HepG2 (cell line): ENCODE data around the gene TBC1D5. TPM values are rescaled to one million over a fixed set of nuclear protein-coding genes. Genes with fewer than 3 reads are reported as not detected.

Experiments used
- GATA4 ChIP-seq: sonication (generic); IDR thresholded peaks from 2 replicates; pipeline ENCODE4 v1.6.1; 2016; ENCODE audit warnings: antibody characterized with exemption, low read depth, borderline replicate concordance
- GTF3A ChIP-seq: sonication (generic); formaldehyde crosslinking; conservative IDR thresholded peaks from 2 replicates; pipeline ENCODE4 v1.4.0; 2020; ENCODE audit warnings: mild to moderate bottlenecking, missing genetic modification reagents
- HOXA3 ChIP-seq: sonication (generic); formaldehyde crosslinking; IDR thresholded peaks from 2 replicates; pipeline ENCODE4 v1.5.0; 2020; ENCODE audit warnings: missing genetic modification reagents
- HOXA5 ChIP-seq: sonication (generic); formaldehyde crosslinking; IDR thresholded peaks from 2 replicates; pipeline ENCODE4 v1.4.0; 2020; ENCODE audit warnings: missing genetic modification reagents
- KAT8 ChIP-seq: IDR thresholded peaks from 2 replicates; pipeline ENCODE4 v1.6.1; 2016; ENCODE audit warnings: missing genetic modification reagents, missing compliant biosample characterization
- MIER2 ChIP-seq: IDR thresholded peaks from 2 replicates; pipeline ENCODE4 v1.6.1; 2016; ENCODE audit warnings: missing biosample characterization, missing genetic modification reagents
- MIXL1 ChIP-seq: IDR thresholded peaks from 2 replicates; pipeline ENCODE4 v1.6.1; 2016
- MXI1 ChIP-seq: IDR thresholded peaks from 3 replicates; pipeline ENCODE4 v1.6.1; 2012; ENCODE audit warnings: low read depth, low read length, inconsistent platforms, borderline replicate concordance
- POLR2AphosphoS5 ChIP-seq: IDR thresholded peaks from 2 replicates; pipeline ENCODE4 v1.6.1; 2012; ENCODE audit warnings: low read depth, low read length
- THYN1 ChIP-seq: sonication (generic); formaldehyde crosslinking; IDR thresholded peaks from 2 replicates; pipeline ENCODE4 v1.8.1; 2023; ENCODE audit warnings: low read depth, mild to moderate bottlenecking, moderate library complexity, missing genetic modification reagents, borderline replicate concordance
- TP53 ChIP-seq: sonication (generic); formaldehyde crosslinking; conservative IDR thresholded peaks from 2 replicates; pipeline ENCODE4 v1.4.0; 2020; ENCODE audit warnings: missing genetic modification reagents
- WIZ ChIP-seq: sonication (generic); formaldehyde crosslinking; IDR thresholded peaks from 2 replicates; pipeline ENCODE4 v1.5.1; 2020; ENCODE audit warnings: mild to moderate bottlenecking, missing genetic modification reagents
- ZFY ChIP-seq: sonication (generic); formaldehyde crosslinking; IDR thresholded peaks from 2 replicates; pipeline ENCODE4 v1.4.0; 2020; ENCODE audit warnings: missing genetic modification reagents
- ZNF598 ChIP-seq: sonication (generic); formaldehyde crosslinking; IDR thresholded peaks from 2 replicates; pipeline ENCODE4 v1.5.1; 2020; ENCODE audit warnings: mild to moderate bottlenecking, missing genetic modification reagents, borderline replicate concordance
- ZNF749 ChIP-seq: sonication (generic); formaldehyde crosslinking; IDR thresholded peaks from 2 replicates; pipeline ENCODE4 v1.8.0; 2022; ENCODE audit warnings: mild to moderate bottlenecking, missing genetic modification reagents, moderate library complexity, borderline replicate concordance
- polyA plus RNA-seq, 8 experiments: library from polyadenylated mRNA; depleted of rRNA in 3 of 8; stranded (reverse) in 7 of 8; unstranded in 1 of 8; fragments of >200 nt; fragmentation: Illumina TruSeq in 4 of 8; extraction: Trizol in 4 of 8; gene quantifications; 2 replicates each; pipeline versions ENCODE4 v1.2.1 to v1.2.3, GENCODE V29; 2011 to 2016; ENCODE audit warnings: low read depth in 4 of 8, missing spikeins in 1 of 8, mixed read lengths in 1 of 8; ENCODE audit not compliant: insufficient read depth in 1 of 8
- total RNA-seq, 5 experiments: library from RNA; depleted of rRNA; stranded (reverse); fragments of >200 nt; fragmentation: Illumina TruSeq; extraction: Trizol; gene quantifications; 2 replicates each; pipeline ENCODE4 v1.2.3, GENCODE V29; 2016; ENCODE audit warnings: low read depth in 1 of 5
- TF ChIP-seq, protein P1 (sequence below): fragments of 450-650 bp; IDR thresholded peaks from 2 replicates; pipeline ENCODE4 v1.6.1; 2017; ENCODE audit warnings: mild to moderate bottlenecking
- TF ChIP-seq, protein P2 (sequence below): sonication (generic); formaldehyde crosslinking; IDR thresholded peaks from 2 replicates; pipeline ENCODE4 v1.8.1; 2023; ENCODE audit warnings: mild to moderate bottlenecking, missing genetic modification reagents, borderline replicate concordance
- TF ChIP-seq, protein P3 (sequence below): sonication (generic); formaldehyde crosslinking; IDR thresholded peaks from 2 replicates; pipeline ENCODE4 v1.5.1; 2020; ENCODE audit warnings: mild to moderate bottlenecking, missing genetic modification reagents, moderate library complexity
- TF ChIP-seq, protein P4 (sequence below): sonication (generic); formaldehyde crosslinking; IDR thresholded peaks from 2 replicates; pipeline ENCODE4 v1.4.0; 2020; ENCODE audit warnings: missing genetic modification reagents
- TF ChIP-seq, protein P5 (sequence below): sonication (generic); formaldehyde crosslinking; IDR thresholded peaks from 2 replicates; pipeline ENCODE4 v1.8.0; 2023; ENCODE audit warnings: mild to moderate bottlenecking, missing genetic modification reagents
- TF ChIP-seq, protein P6 (sequence below): sonication (generic); formaldehyde crosslinking; IDR thresholded peaks from 2 replicates; pipeline ENCODE4 v1.4.0; 2020; ENCODE audit warnings: missing genetic modification reagents

TBC1D5 gene
- total and polyA plus RNA-seq, 2 of the 13 experiments (the other 11 are each of a cell fraction or from before 2014, with no cell fraction given), result 19.2 to 33.3 TPM

- TF ChIP-seq, protein P1, sequence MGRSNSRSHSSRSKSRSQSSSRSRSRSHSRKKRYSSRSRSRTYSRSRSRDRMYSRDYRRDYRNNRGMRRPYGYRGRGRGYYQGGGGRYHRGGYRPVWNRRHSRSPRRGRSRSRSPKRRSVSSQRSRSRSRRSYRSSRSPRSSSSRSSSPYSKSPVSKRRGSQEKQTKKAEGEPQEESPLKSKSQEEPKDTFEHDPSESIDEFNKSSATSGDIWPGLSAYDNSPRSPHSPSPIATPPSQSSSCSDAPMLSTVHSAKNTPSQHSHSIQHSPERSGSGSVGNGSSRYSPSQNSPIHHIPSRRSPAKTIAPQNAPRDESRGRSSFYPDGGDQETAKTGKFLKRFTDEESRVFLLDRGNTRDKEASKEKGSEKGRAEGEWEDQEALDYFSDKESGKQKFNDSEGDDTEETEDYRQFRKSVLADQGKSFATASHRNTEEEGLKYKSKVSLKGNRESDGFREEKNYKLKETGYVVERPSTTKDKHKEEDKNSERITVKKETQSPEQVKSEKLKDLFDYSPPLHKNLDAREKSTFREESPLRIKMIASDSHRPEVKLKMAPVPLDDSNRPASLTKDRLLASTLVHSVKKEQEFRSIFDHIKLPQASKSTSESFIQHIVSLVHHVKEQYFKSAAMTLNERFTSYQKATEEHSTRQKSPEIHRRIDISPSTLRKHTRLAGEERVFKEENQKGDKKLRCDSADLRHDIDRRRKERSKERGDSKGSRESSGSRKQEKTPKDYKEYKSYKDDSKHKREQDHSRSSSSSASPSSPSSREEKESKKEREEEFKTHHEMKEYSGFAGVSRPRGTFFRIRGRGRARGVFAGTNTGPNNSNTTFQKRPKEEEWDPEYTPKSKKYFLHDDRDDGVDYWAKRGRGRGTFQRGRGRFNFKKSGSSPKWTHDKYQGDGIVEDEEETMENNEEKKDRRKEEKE, result no peak
- TF ChIP-seq HOXA5 (CRISPR knock-in tag) (no peak), KAT8 (0 out of 2 replicates have a peak, but pooled peaks have one; percentile 32), MIXL1 (CRISPR knock-in tag) (no peak), ZNF598 (CRISPR knock-in tag) (0 out of 2 replicates have a peak, but pooled peaks have one; percentile 3), THYN1 (CRISPR knock-in tag) (peak; percentile 86; the same call in 1 of the 2 replicates), GATA4 (no peak), MIER2 (CRISPR knock-in tag) (peak; percentile 17; the same call in 1 of the 2 replicates), TP53 (CRISPR knock-in tag) (0 out of 2 replicates have a peak, but pooled peaks have one; percentile 31), ZFY (CRISPR knock-in tag) (no peak), GTF3A (CRISPR knock-in tag) (0 out of 2 replicates have a peak, but pooled peaks have one; percentile 53), WIZ (no peak), POLR2AphosphoS5 (peak; percentile 64), MXI1 (0 out of 3 replicates have a peak, but pooled peaks have one; percentile 3), ZNF749 (no peak), HOXA3 (CRISPR knock-in tag) (no peak; the same call in 1 of the 2 replicates)
- TF ChIP-seq, protein P2, sequence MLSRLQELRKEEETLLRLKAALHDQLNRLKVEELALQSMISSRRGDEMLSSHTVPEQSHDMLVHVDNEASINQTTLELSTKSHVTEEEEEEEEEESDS (CRISPR knock-in tag), result no peak; the same call in 1 of the 2 replicates
- TF ChIP-seq, protein P3, sequence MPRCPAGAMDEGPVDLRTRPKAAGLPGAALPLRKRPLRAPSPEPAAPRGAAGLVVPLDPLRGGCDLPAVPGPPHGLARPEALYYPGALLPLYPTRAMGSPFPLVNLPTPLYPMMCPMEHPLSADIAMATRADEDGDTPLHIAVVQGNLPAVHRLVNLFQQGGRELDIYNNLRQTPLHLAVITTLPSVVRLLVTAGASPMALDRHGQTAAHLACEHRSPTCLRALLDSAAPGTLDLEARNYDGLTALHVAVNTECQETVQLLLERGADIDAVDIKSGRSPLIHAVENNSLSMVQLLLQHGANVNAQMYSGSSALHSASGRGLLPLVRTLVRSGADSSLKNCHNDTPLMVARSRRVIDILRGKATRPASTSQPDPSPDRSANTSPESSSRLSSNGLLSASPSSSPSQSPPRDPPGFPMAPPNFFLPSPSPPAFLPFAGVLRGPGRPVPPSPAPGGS (CRISPR knock-in tag), result no peak
- TF ChIP-seq, protein P4, sequence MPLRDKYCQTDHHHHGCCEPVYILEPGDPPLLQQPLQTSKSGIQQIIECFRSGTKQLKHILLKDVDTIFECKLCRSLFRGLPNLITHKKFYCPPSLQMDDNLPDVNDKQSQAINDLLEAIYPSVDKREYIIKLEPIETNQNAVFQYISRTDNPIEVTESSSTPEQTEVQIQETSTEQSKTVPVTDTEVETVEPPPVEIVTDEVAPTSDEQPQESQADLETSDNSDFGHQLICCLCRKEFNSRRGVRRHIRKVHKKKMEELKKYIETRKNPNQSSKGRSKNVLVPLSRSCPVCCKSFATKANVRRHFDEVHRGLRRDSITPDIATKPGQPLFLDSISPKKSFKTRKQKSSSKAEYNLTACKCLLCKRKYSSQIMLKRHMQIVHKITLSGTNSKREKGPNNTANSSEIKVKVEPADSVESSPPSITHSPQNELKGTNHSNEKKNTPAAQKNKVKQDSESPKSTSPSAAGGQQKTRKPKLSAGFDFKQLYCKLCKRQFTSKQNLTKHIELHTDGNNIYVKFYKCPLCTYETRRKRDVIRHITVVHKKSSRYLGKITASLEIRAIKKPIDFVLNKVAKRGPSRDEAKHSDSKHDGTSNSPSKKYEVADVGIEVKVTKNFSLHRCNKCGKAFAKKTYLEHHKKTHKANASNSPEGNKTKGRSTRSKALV, result peak; percentile 2; the same call in 1 of the 2 replicates
- TF ChIP-seq, protein P5, sequence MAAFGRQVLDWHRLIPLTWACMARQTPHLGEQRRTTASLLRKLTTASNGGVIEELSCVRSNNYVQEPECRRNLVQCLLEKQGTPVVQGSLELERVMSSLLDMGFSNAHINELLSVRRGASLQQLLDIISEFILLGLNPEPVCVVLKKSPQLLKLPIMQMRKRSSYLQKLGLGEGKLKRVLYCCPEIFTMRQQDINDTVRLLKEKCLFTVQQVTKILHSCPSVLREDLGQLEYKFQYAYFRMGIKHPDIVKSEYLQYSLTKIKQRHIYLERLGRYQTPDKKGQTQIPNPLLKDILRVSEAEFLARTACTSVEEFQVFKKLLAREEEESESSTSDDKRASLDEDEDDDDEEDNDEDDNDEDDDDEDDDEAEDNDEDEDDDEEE, result no peak
- TF ChIP-seq, protein P6, sequence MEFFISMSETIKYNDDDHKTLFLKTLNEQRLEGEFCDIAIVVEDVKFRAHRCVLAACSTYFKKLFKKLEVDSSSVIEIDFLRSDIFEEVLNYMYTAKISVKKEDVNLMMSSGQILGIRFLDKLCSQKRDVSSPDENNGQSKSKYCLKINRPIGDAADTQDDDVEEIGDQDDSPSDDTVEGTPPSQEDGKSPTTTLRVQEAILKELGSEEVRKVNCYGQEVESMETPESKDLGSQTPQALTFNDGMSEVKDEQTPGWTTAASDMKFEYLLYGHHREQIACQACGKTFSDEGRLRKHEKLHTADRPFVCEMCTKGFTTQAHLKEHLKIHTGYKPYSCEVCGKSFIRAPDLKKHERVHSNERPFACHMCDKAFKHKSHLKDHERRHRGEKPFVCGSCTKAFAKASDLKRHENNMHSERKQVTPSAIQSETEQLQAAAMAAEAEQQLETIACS (CRISPR knock-in tag), result no peak
These were observed 638 bp upstream of the TBC1D5 start (continued) for GRCh38 chr3:17742880-17743657.
